H1 (cell line): Measurements from ENCODE around the gene LY9. TPM values are rescaled to one million over a fixed set of nuclear protein-coding genes. Genes with fewer than 3 reads are reported as not detected.

Experiments used
- CTCF ChIA-PET: fragments of 300-600 bp; sonication (Branson Sonifier 250); formaldehyde crosslinking; loops from one replicate; lab custom pipeline; 2021; ENCODE audit not compliant: partially characterized antibody; lab: Charles Lee
- POLR2A ChIA-PET: fragments of 300-600 bp; sonication (Branson Sonifier 250); formaldehyde crosslinking; loops from one replicate; lab custom pipeline; 2021; ENCODE audit warnings: inconsistent platforms; ENCODE audit not compliant: partially characterized antibody; lab: Charles Lee
- DNase-seq, 2 experiments: peaks; one replicate each; pipeline versions ENCODE4 v3.0.0 to v3.0.0-alpha.2; 2010 to 2022; ENCODE audit warnings: low spot score in 2 of 2, low read depth in 1 of 2, mixed read lengths in 1 of 2
- FAIRE-seq: peaks from 2 replicates; lab custom pipeline; 2011; peaks lifted over from hg19 to GRCh38; lab: Jason Lieb, UNC
- H2AFZ ChIP-seq: 2 replicates; pipeline ENCODE4 v1.8.1; 2012; ENCODE audit warnings: low read length, inconsistent platforms
- H2AK5ac ChIP-seq: 2 replicates; pipeline ENCODE4 v1.6.1; 2013; ENCODE audit warnings: low read depth, low read length
- H2BK120ac ChIP-seq: replicated peaks from 2 replicates; pipeline ENCODE3; 2013; ENCODE audit warnings: low read depth, low read length, inconsistent platforms
- H2BK12ac ChIP-seq: 2 replicates; pipeline ENCODE4 v1.6.1; 2013; ENCODE audit warnings: low read depth, low read length
- H2BK15ac ChIP-seq: 2 replicates; pipeline ENCODE4 v1.6.1; 2013; ENCODE audit warnings: low read length
- H2BK20ac ChIP-seq: 2 replicates; pipeline ENCODE4 v1.6.1; 2013; ENCODE audit warnings: low read length
- H2BK5ac ChIP-seq: 2 replicates; pipeline ENCODE4 v1.6.1; 2013; ENCODE audit warnings: low read depth, low read length
- H3K14ac ChIP-seq: 2 replicates; pipeline ENCODE4 v1.6.1; 2013; ENCODE audit warnings: inconsistent platforms; ENCODE audit not compliant: insufficient read length
- H3K18ac ChIP-seq: 2 replicates; pipeline ENCODE4 v1.6.1; 2013; ENCODE audit warnings: low read length; ENCODE audit errors: extremely low read depth
- H3K23ac ChIP-seq: 2 replicates; pipeline ENCODE4 v1.6.1; 2013; ENCODE audit warnings: inconsistent platforms; ENCODE audit not compliant: insufficient read length
- H3K23me2 ChIP-seq: 2 replicates; pipeline ENCODE4 v1.6.1; 2013; ENCODE audit warnings: low read depth, low read length
- H3K27ac ChIP-seq: 2 replicates; pipeline ENCODE4 v1.6.1; 2011; ENCODE audit warnings: low read depth, low read length, inconsistent platforms
- H3K27me3 ChIP-seq, 4 experiments: replicated peaks in 1 of 4; 1 replicate in 1 of 4; 2 replicates in 3 of 4; pipeline versions ENCODE4 v1.6.1 to v1.8.1; 2011 to 2013; ENCODE audit warnings: low read length in 3 of 4, mild to moderate bottlenecking in 3 of 4, inconsistent platforms in 2 of 4, mixed read lengths in 2 of 4, moderate library complexity in 1 of 4; ENCODE audit not compliant: control insufficient read depth in 3 of 4, insufficient read depth in 3 of 4; ENCODE audit errors: extremely low read depth in 1 of 4
- H3K36me3 ChIP-seq, 4 experiments: 2 replicates each; pipeline versions ENCODE4 v1.6.1 to v1.8.1; 2011 to 2013; ENCODE audit warnings: mild to moderate bottlenecking in 4 of 4, low read length in 3 of 4, moderate library complexity in 2 of 4, control low read depth in 1 of 4, inconsistent platforms in 1 of 4; ENCODE audit not compliant: insufficient read depth in 4 of 4, control insufficient read depth in 2 of 4
- H3K4ac ChIP-seq: replicated peaks from 2 replicates; pipeline ENCODE3; 2013; ENCODE audit warnings: low read length, low read depth, mixed read lengths, inconsistent platforms; ENCODE audit not compliant: insufficient read length
- H3K4me1 ChIP-seq, 4 experiments: replicated peaks in 1 of 4; 1 replicate in 1 of 4; 2 replicates in 3 of 4; pipeline versions ENCODE4 v1.6.1 to v1.8.1; 2011 to 2013; ENCODE audit warnings: low read length in 3 of 4, inconsistent platforms in 2 of 4, mixed read lengths in 1 of 4; ENCODE audit not compliant: insufficient read depth in 4 of 4, control insufficient read depth in 3 of 4
- H3K4me2 ChIP-seq, 2 experiments: 2 replicates each; pipeline versions ENCODE4 v1.6.1 to v1.8.1; 2011 to 2013; ENCODE audit warnings: low read depth in 2 of 2, low read length in 2 of 2, control low read depth in 1 of 2, inconsistent platforms in 1 of 2, mild to moderate bottlenecking in 1 of 2; ENCODE audit not compliant: insufficient read depth in 1 of 2
- H3K4me3 ChIP-seq, 4 experiments: fragments of 200-600, 300-600 bp in 1 of 4; sonication (generic), shearing (Covaris generic), sonication (Bioruptor Twin) in 1 of 4; 2 replicates each; pipeline versions ENCODE4 v1.5.1 to v1.8.1; 2011 to 2016; ENCODE audit warnings: low read length in 4 of 4, low read depth in 3 of 4, control low read depth in 2 of 4, inconsistent platforms in 2 of 4, mild to moderate bottlenecking in 2 of 4, mixed read lengths in 1 of 4, moderate library complexity in 1 of 4; ENCODE audit not compliant: insufficient read depth in 2 of 4; ENCODE audit errors: extremely low read depth in 1 of 4
- H3K56ac ChIP-seq: replicated peaks from 2 replicates; pipeline ENCODE3; 2013; ENCODE audit warnings: low read depth, mild to moderate bottlenecking, mixed read lengths, low read length, inconsistent platforms; ENCODE audit not compliant: insufficient read length
- H3K79me1 ChIP-seq: 2 replicates; pipeline ENCODE4 v1.6.1; 2013; ENCODE audit warnings: low read depth, low read length, control low read depth
- H3K79me2 ChIP-seq, 2 experiments: 2 replicates each; pipeline versions ENCODE4 v1.6.1 to v1.8.1; 2012 to 2013; ENCODE audit warnings: low read length in 2 of 2, mild to moderate bottlenecking in 2 of 2, inconsistent platforms in 1 of 2; ENCODE audit not compliant: insufficient read depth in 2 of 2, control insufficient read depth in 1 of 2
- H3K9ac ChIP-seq, 4 experiments: replicated peaks in 1 of 4; 1 replicate in 1 of 4; 2 replicates in 3 of 4; pipeline versions ENCODE4 v1.6.1 to v1.8.1; 2011 to 2013; ENCODE audit warnings: low read depth in 3 of 4, low read length in 3 of 4, control low read depth in 2 of 4, mild to moderate bottlenecking in 2 of 4, moderate library complexity in 2 of 4, inconsistent platforms in 1 of 4; ENCODE audit errors: extremely low read depth in 1 of 4
- H3K9me3 ChIP-seq, 2 experiments: 2 replicates each; pipeline versions ENCODE4 v1.6.1 to v1.8.1; 2012 to 2013; ENCODE audit warnings: mild to moderate bottlenecking in 2 of 2, moderate library complexity in 2 of 2, control low read depth in 1 of 2, inconsistent platforms in 1 of 2, low read depth in 1 of 2, low read length in 1 of 2, mixed read lengths in 1 of 2; ENCODE audit not compliant: insufficient read depth in 2 of 2
- H4K20me1 ChIP-seq, 2 experiments: replicated peaks in 1 of 2; 2 replicates each; pipeline versions ENCODE3 to v1.8.1; 2011 to 2013; ENCODE audit warnings: inconsistent platforms in 2 of 2, low read length in 2 of 2, mild to moderate bottlenecking in 1 of 2; ENCODE audit not compliant: insufficient read depth in 2 of 2, control insufficient read depth in 1 of 2
- H4K5ac ChIP-seq: 2 replicates; pipeline ENCODE4 v1.6.1; 2013; ENCODE audit warnings: low read length, low read depth, mixed read lengths, inconsistent platforms; ENCODE audit not compliant: insufficient read length
- H4K8ac ChIP-seq: 2 replicates; pipeline ENCODE4 v1.8.0; 2013; ENCODE audit warnings: mild to moderate bottlenecking, moderate library complexity, low read length, inconsistent platforms; ENCODE audit not compliant: insufficient read depth; ENCODE audit errors: extremely low read depth
- H4K91ac ChIP-seq: replicated peaks from 2 replicates; pipeline ENCODE3; 2013; ENCODE audit warnings: low read length, mixed read lengths, inconsistent platforms; ENCODE audit not compliant: insufficient read length
- BRCA1 ChIP-seq: IDR thresholded peaks from 2 replicates; pipeline ENCODE4 v1.6.1; 2012; ENCODE audit warnings: low read depth, low read length, improper control_type of control experiment
- FOSL1 ChIP-seq: IDR thresholded peaks from 2 replicates; pipeline ENCODE4 v1.6.1; 2011; ENCODE audit warnings: mild to moderate bottlenecking, low read depth, low read length, moderate library complexity; ENCODE audit not compliant: insufficient read depth
- GABPA ChIP-seq: IDR thresholded peaks from 2 replicates; pipeline ENCODE4 v1.6.1; 2011; ENCODE audit warnings: mild to moderate bottlenecking, low read length, moderate library complexity, borderline replicate concordance; ENCODE audit not compliant: insufficient read depth
- JUN ChIP-seq: IDR thresholded peaks from 2 replicates; pipeline ENCODE4 v1.6.1; 2011; ENCODE audit warnings: low read depth, mild to moderate bottlenecking, improper control_type of control experiment, low read length
- JUND ChIP-seq: IDR thresholded peaks from 2 replicates; pipeline ENCODE4 v1.6.1; 2011; ENCODE audit warnings: mild to moderate bottlenecking, improper control_type of control experiment, low read length
- MAFK ChIP-seq: IDR thresholded peaks from 2 replicates; pipeline ENCODE4 v1.6.1; 2012; ENCODE audit warnings: low read depth, mild to moderate bottlenecking, improper control_type of control experiment, low read length
- POLR2A ChIP-seq, 2 experiments: IDR thresholded peaks; 1 replicate in 1 of 2; 2 replicates in 1 of 2; pipeline ENCODE4 v1.6.1; 2011; ENCODE audit warnings: low read depth in 2 of 2, low read length in 2 of 2, mild to moderate bottlenecking in 2 of 2; ENCODE audit errors: control extremely low read depth in 1 of 2
- RBBP5 ChIP-seq: IDR thresholded peaks from 2 replicates; pipeline ENCODE4 v1.7.1; 2012; ENCODE audit warnings: low read depth, mild to moderate bottlenecking, inconsistent platforms, low read length, moderate library complexity, borderline replicate concordance
- SIN3A ChIP-seq, 2 experiments: IDR thresholded peaks in 1 of 2; conservative IDR thresholded peaks in 1 of 2; 2 replicates each; pipeline ENCODE4 v1.6.1; 2011 to 2012; ENCODE audit warnings: low read length in 2 of 2, improper control_type of control experiment in 1 of 2, low read depth in 1 of 2, mild to moderate bottlenecking in 1 of 2
- SP2 ChIP-seq: IDR thresholded peaks from 2 replicates; pipeline ENCODE4 v1.6.1; 2012; ENCODE audit warnings: mild to moderate bottlenecking, low read length, inconsistent platforms
- WGBS, 2 experiments: shearing (Covaris generic) in 1 of 2; methylation state at CpG; one replicate each; pipeline versions ENCODE4 v1.1.6 to v1.1.7; 2013 to 2015; ENCODE audit warnings: low lambda C conversion rate in 2 of 2, mixed read lengths in 2 of 2, inconsistent platforms in 1 of 2, low coverage in 1 of 2, missing lambda C conversion rate in 1 of 2; ENCODE audit not compliant: insufficient replicate concordance in 2 of 2, insufficient coverage in 1 of 2, insufficient read length in 1 of 2; ENCODE audit errors: extremely low coverage in 1 of 2, missing lambda C conversion rate in 1 of 2; 5-methylcytosine and 5-hydroxymethylcytosine counted together
- polyA plus RNA-seq, 7 experiments: library from polyadenylated mRNA; depleted of rRNA in 3 of 7; stranded (reverse) in 5 of 7; unstranded in 2 of 7; fragments of >200 nt in 5 of 7; fragments of 200-250 nt in 2 of 7; gene quantifications; 1 replicate in 5 of 7; 2 replicates in 1 of 7; 4 replicates in 1 of 7; pipeline versions ENCODE4 v1.2.1 to v1.2.3, GENCODE V29; 2011 to 2013; ENCODE audit warnings: missing spikeins in 2 of 7, mixed read lengths in 2 of 7
- total RNA-seq: library from RNA; stranded (reverse); fragmentation: NEBNext Ultra II Directional; extraction: Animal tissue kit (Norgen Biotek cat#: 25700); gene quantifications from 2 replicates; pipeline ENCODE4 v1.2.1, GENCODE V29; 2021

LY9 gene
- total and polyA plus RNA-seq, 2 of the 8 experiments (the other 6 are each of a cell fraction or from before 2014, with no cell fraction given): not detected

DNA sequence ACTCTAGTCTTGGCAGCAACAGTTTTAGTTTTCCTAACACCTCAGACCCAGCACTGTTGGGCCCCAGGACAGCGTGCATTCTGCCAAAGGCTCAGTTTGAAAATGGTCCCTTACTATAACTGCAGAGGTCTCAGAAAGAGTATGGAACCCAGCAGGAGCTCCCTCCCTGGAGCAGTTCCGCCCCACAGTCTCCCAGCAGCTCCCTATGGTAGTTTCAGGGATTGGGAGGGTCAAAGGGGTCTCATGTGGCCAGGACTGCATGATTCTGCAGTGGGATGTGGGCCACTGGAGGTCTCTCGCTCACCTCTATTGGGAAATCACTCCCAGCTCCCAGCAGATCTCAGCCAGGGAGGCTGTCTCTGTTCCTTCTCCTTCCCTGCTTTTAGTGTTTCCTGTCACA, 12.3 kb downstream of the LY9 start:
- Histone ChIP-seq H3K23me2 (no peaks in the 10 kb centered on the region), H3K9ac (no peak overlapping the region), H3K14ac (no peak overlapping the region), H3K27me3 (no peaks in the 10 kb centered on the region), H2AFZ (peak overlapping the region; percentile 35; the same call in 1 of the 2 replicates), H3K4ac (no peak overlapping the region), H3K79me1 (no peaks in the 10 kb centered on the region), H4K5ac (no peak overlapping the region), H2BK120ac (no peak overlapping the region), H3K36me3 (no peaks in the 10 kb centered on the region), H3K79me2 (no peaks in the 10 kb centered on the region), H2BK5ac (no peak overlapping the region), H2BK20ac (no peak overlapping the region), H2BK15ac (no peak overlapping the region), H3K56ac (no peak overlapping the region), H2AK5ac (no peak overlapping the region), H3K4me1 (peaks cover 0 to 7% (median 2%) of the 10 kb centered on the region in 4 experiments; a peak in 3 of 7 replicates), H4K20me1 (no peaks in the 10 kb centered on the region), H3K4me2 (no peak overlapping the region), H3K9me3 (no peaks in the 10 kb centered on the region), H3K23ac (no peak overlapping the region), H3K4me3 (no peak overlapping the region), H4K91ac (no peak overlapping the region), H3K27ac (no peak overlapping the region), H2BK12ac (no peak overlapping the region), H4K8ac (no peak overlapping the region), H3K18ac (no peak overlapping the region)
- CTCF ChIA-PET: interaction anchor here (0.8 to 2.7 kb wide), 15 partner anchors 10 to 373 kb away, joined by 3 to 16 read pairs (median 4); partner anchors contain the start of gene LY9
- WGBS, 2 experiments: 91% methylated on average over 3 of the region's 3 CpGs; no CpG with 5 or more reads in 1 of the 2 experiments
- DNase-seq (no peak), FAIRE-seq (no peak)
- POLR2A ChIA-PET: interaction anchor here (0.9 kb wide), 1 partner anchor 10 kb away, joined by 4 read pairs; no protein-coding TSS in a partner anchor
- TF ChIP-seq POLR2A (IDR thresholded peaks at IDR 0.05; ENCODE audit: control extremely low read depth in 1 of 2, low read depth in 2 of 2, low read length in 2 of 2) (no peak), JUND (no peak), MAFK (no peak), JUN (no peak), RBBP5 (no peak), FOSL1 (no peak), GABPA (no peak), BRCA1 (no peak), SP2 (no peak), SIN3A (conservative IDR thresholded peaks at IDR 0.05 in 1 of 2, IDR thresholded peaks at IDR 0.05 in 1 of 2; ENCODE audit: low read depth in 1 of 2, low read length in 2 of 2) (no peak)
